VCaP (cell line): ENCODE measurements around the gene EFHC1.

Experiments used
- H3K27ac ChIP-seq: fragments of 450-650 bp; 2 replicates; pipeline ENCODE4 v1.5.1; 2017
- CTCF ChIP-seq: fragments of 450-650 bp; conservative IDR thresholded peaks from 2 replicates; pipeline ENCODE4 v1.5.1; 2017; ENCODE audit warnings: mild to moderate bottlenecking, moderate library complexity

The EFHC1 gene

GRCh38 chr6:52547647-52548352, 127.7 kb downstream of the EFHC1 start:
- no peak for TF ChIP-seq CTCF

GRCh38 chr6:52548353-52548713, 128.2 kb downstream of the EFHC1 start:
- no peak overlapping the region for H3K27ac ChIP-seq
- TF ChIP-seq CTCF, result no peak

More at GRCh38 chr6:52547647-52548352, 127.7 kb downstream of the EFHC1 start:
- no peak overlapping the region for H3K27ac ChIP-seq

GRCh38 chr6:52548999-52549398, 128.9 kb downstream of the EFHC1 start:
- no peak overlapping the region for H3K27ac ChIP-seq
- no peak for TF ChIP-seq CTCF

- no peak for TF ChIP-seq CTCF
- no peak overlapping the region for H3K27ac ChIP-seq
Observed at GRCh38 chr6:52549428-52549827, 129.3 kb downstream of the EFHC1 start.

GRCh38 chr6:52550014-52550575, 130.0 kb downstream of the EFHC1 start:
- TF ChIP-seq CTCF, result no peak
- peak overlapping the region; percentile 62 for H3K27ac ChIP-seq

GRCh38 chr6:52550870-52551269, 130.7 kb downstream of the EFHC1 start:
- peak overlapping the region; percentile 62 for H3K27ac ChIP-seq
- TF ChIP-seq CTCF, result no peak

GRCh38 chr6:52551483-52552277, 131.5 kb downstream of the EFHC1 start:
- peak overlapping the region; percentile 62 for H3K27ac ChIP-seq
- no peak for TF ChIP-seq CTCF
